HEK293 (cell line): ENCODE data around the gene FES.

Experiments
- CTCF ChIA-PET: fragments of 350-600 bp; formaldehyde crosslinking; extraction: SDS; loops from one replicate; lab custom pipeline; 2021; ENCODE audit warnings: antibody characterized with exemption; lab: Yijun Ruan, JAX
- POLR2A ChIA-PET: fragments of 300-600 bp; formaldehyde crosslinking; extraction: SDS; loops from one replicate; lab custom pipeline; 2020; ENCODE audit warnings: antibody characterized with exemption, inconsistent platforms; lab: Yijun Ruan, JAX
- H3K27ac ChIP-seq: fragments of 200-500 bp; sonication (Bioruptor generic); 2 replicates; pipeline ENCODE4 v1.5.1; 2014; ENCODE audit warnings: low read depth, low read length, control low read depth, inconsistent platforms; ENCODE audit errors: extremely low read depth
- H3K36me3 ChIP-seq, 2 experiments: fragments of 200-500 bp in 1 of 2; sonication (Bioruptor generic) in 1 of 2; 1 replicate in 1 of 2; 2 replicates in 1 of 2; pipeline ENCODE4 v1.5.1; 2014 to 2017; ENCODE audit warnings: inconsistent platforms in 2 of 2, low read length in 2 of 2; ENCODE audit not compliant: control insufficient read depth in 2 of 2, insufficient read depth in 1 of 2
- H3K4me1 ChIP-seq: fragments of 200-500 bp; sonication (Bioruptor generic); 2 replicates; pipeline ENCODE4 v1.5.1; 2014; ENCODE audit warnings: mild to moderate bottlenecking, low read length, inconsistent platforms; ENCODE audit not compliant: control insufficient read depth, insufficient read depth
- H3K4me3 ChIP-seq: 2 replicates; pipeline ENCODE4 v1.5.1; 2011; ENCODE audit warnings: low read depth, mild to moderate bottlenecking, control low read depth, low read length, moderate library complexity
- H3K9me3 ChIP-seq: fragments of 200-500 bp; sonication (Bioruptor generic); 2 replicates; pipeline ENCODE4 v1.5.1; 2014; ENCODE audit warnings: low read depth, low read length, inconsistent platforms; ENCODE audit not compliant: control insufficient read depth, insufficient read depth
- BCL11B ChIP-seq: fragments of 450-650 bp; formaldehyde crosslinking; IDR thresholded peaks from 2 replicates; pipeline ENCODE4 v1.5.1; 2016; ENCODE audit warnings: low read depth, missing biosample characterization, missing genetic modification characterization
- FEZF1 ChIP-seq: fragments of 450-650 bp; formaldehyde crosslinking; IDR thresholded peaks from 2 replicates; pipeline ENCODE4 v1.5.1; 2016; ENCODE audit warnings: missing biosample characterization, missing genetic modification characterization
- IKZF3 ChIP-seq: fragments of 450-650 bp; IDR thresholded peaks from 2 replicates; pipeline ENCODE4 v1.5.0; 2018; ENCODE audit warnings: missing biosample characterization, mild to moderate bottlenecking, missing genetic modification characterization, moderate library complexity
- KLF10 ChIP-seq: fragments of 450-650 bp; IDR thresholded peaks from 2 replicates; pipeline ENCODE4 v1.5.1; 2018; ENCODE audit warnings: missing biosample characterization, mild to moderate bottlenecking, missing genetic modification characterization
- KLF8 ChIP-seq: fragments of 450-650 bp; formaldehyde crosslinking; IDR thresholded peaks from 2 replicates; pipeline ENCODE4 v1.5.1; 2016; ENCODE audit warnings: missing biosample characterization, missing genetic modification characterization
- MZF1 ChIP-seq: fragments of 450-650 bp; formaldehyde crosslinking; IDR thresholded peaks from 2 replicates; pipeline ENCODE4 v1.5.1; 2017; ENCODE audit warnings: missing biosample characterization, missing genetic modification characterization, borderline replicate concordance
- PRDM1 ChIP-seq: fragments of 450-650 bp; formaldehyde crosslinking; IDR thresholded peaks from 2 replicates; pipeline ENCODE4; 2016; ENCODE audit warnings: missing biosample characterization, missing genetic modification characterization
- PRDM6 ChIP-seq: fragments of 450-650 bp; formaldehyde crosslinking; IDR thresholded peaks from 2 replicates; pipeline ENCODE4 v1.5.1; 2017; ENCODE audit warnings: missing biosample characterization, missing genetic modification characterization
- REPIN1 ChIP-seq: fragments of 450-650 bp; formaldehyde crosslinking; IDR thresholded peaks from 2 replicates; pipeline ENCODE4 v1.5.1; 2017; ENCODE audit warnings: missing biosample characterization, missing genetic modification characterization, low read depth
- SP7 ChIP-seq: fragments of 450-650 bp; formaldehyde crosslinking; IDR thresholded peaks from 2 replicates; pipeline ENCODE4 v1.5.1; 2016; ENCODE audit warnings: missing biosample characterization, missing genetic modification characterization
- ZBTB1 ChIP-seq: fragments of 450-650 bp; formaldehyde crosslinking; IDR thresholded peaks from 2 replicates; pipeline ENCODE4 v1.5.1; 2016; ENCODE audit warnings: missing biosample characterization, missing genetic modification characterization
- ZFP41 ChIP-seq: fragments of 450-650 bp; formaldehyde crosslinking; IDR thresholded peaks from 2 replicates; pipeline ENCODE4 v1.5.1; 2016; ENCODE audit warnings: missing biosample characterization, missing genetic modification characterization, borderline replicate concordance
- ZNF2 ChIP-seq: fragments of 450-650 bp; formaldehyde crosslinking; IDR thresholded peaks from 2 replicates; pipeline ENCODE4 v1.5.1; 2016; ENCODE audit warnings: missing biosample characterization, missing genetic modification characterization
- ZNF23 ChIP-seq: fragments of 450-650 bp; formaldehyde crosslinking; IDR thresholded peaks from 2 replicates; pipeline ENCODE4 v1.5.1; 2016; ENCODE audit warnings: missing biosample characterization, missing genetic modification characterization, borderline replicate concordance
- ZNF335 ChIP-seq: fragments of 450-650 bp; formaldehyde crosslinking; conservative IDR thresholded peaks from 2 replicates; pipeline ENCODE4 v1.5.1; 2016; ENCODE audit warnings: missing biosample characterization, missing genetic modification characterization
- ZNF449 ChIP-seq: fragments of 450-650 bp; formaldehyde crosslinking; IDR thresholded peaks from 2 replicates; pipeline ENCODE4 v1.5.1; 2017; ENCODE audit warnings: missing biosample characterization, mild to moderate bottlenecking, missing genetic modification characterization, moderate library complexity
- ZNF48 ChIP-seq: fragments of 450-650 bp; formaldehyde crosslinking; IDR thresholded peaks from 2 replicates; pipeline ENCODE4 v1.5.1; 2016; ENCODE audit warnings: missing biosample characterization, missing genetic modification characterization
- ZNF488 ChIP-seq: fragments of 450-650 bp; formaldehyde crosslinking; IDR thresholded peaks from 2 replicates; pipeline ENCODE4 v1.5.1; 2016; ENCODE audit warnings: missing biosample characterization, missing genetic modification characterization
- ZNF521 ChIP-seq: fragments of 450-650 bp; formaldehyde crosslinking; IDR thresholded peaks from 2 replicates; pipeline ENCODE4 v1.5.1; 2017; ENCODE audit warnings: missing biosample characterization, mild to moderate bottlenecking, missing genetic modification characterization
- ZNF558 ChIP-seq: fragments of 450-650 bp; formaldehyde crosslinking; IDR thresholded peaks from 2 replicates; pipeline ENCODE4 v1.5.1; 2016; ENCODE audit warnings: missing biosample characterization, missing genetic modification characterization
- ZNF600 ChIP-seq: fragments of 450-650 bp; formaldehyde crosslinking; IDR thresholded peaks from 2 replicates; pipeline ENCODE4 v1.5.1; 2016; ENCODE audit warnings: missing biosample characterization, missing genetic modification characterization
- ZNF629 ChIP-seq: fragments of 450-650 bp; formaldehyde crosslinking; IDR thresholded peaks from 2 replicates; pipeline ENCODE4 v1.5.1; 2017; ENCODE audit warnings: missing biosample characterization, missing genetic modification characterization
- TF ChIP-seq, protein P1 (sequence below): fragments of 450-650 bp; formaldehyde crosslinking; IDR thresholded peaks from 2 replicates; pipeline ENCODE4 v1.5.0; 2017; ENCODE audit warnings: missing biosample characterization, missing genetic modification characterization, borderline replicate concordance
- TF ChIP-seq, protein P2 (sequence below): fragments of 450-650 bp; formaldehyde crosslinking; IDR thresholded peaks from 2 replicates; pipeline ENCODE4 v1.5.1; 2016; ENCODE audit warnings: missing biosample characterization, missing genetic modification characterization

Gene FES

GRCh38 chr15:90860450-90860849 lies 23.9 kb upstream of the FES start (continued):
- TF ChIP-seq, protein P1, sequence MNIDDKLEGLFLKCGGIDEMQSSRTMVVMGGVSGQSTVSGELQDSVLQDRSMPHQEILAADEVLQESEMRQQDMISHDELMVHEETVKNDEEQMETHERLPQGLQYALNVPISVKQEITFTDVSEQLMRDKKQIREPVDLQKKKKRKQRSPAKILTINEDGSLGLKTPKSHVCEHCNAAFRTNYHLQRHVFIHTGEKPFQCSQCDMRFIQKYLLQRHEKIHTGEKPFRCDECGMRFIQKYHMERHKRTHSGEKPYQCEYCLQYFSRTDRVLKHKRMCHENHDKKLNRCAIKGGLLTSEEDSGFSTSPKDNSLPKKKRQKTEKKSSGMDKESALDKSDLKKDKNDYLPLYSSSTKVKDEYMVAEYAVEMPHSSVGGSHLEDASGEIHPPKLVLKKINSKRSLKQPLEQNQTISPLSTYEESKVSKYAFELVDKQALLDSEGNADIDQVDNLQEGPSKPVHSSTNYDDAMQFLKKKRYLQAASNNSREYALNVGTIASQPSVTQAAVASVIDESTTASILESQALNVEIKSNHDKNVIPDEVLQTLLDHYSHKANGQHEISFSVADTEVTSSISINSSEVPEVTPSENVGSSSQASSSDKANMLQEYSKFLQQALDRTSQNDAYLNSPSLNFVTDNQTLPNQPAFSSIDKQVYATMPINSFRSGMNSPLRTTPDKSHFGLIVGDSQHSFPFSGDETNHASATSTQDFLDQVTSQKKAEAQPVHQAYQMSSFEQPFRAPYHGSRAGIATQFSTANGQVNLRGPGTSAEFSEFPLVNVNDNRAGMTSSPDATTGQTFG, result no peak
- TF ChIP-seq ZNF48 (tag by site-specific recombination) (no peak), REPIN1 (no peak), ZNF335 (no peak), PRDM1 (tag by site-specific recombination) (no peak), BCL11B (tag by site-specific recombination) (no peak), ZNF449 (tag by site-specific recombination) (no peak), ZNF521 (tag by site-specific recombination) (no peak)

DNA sequence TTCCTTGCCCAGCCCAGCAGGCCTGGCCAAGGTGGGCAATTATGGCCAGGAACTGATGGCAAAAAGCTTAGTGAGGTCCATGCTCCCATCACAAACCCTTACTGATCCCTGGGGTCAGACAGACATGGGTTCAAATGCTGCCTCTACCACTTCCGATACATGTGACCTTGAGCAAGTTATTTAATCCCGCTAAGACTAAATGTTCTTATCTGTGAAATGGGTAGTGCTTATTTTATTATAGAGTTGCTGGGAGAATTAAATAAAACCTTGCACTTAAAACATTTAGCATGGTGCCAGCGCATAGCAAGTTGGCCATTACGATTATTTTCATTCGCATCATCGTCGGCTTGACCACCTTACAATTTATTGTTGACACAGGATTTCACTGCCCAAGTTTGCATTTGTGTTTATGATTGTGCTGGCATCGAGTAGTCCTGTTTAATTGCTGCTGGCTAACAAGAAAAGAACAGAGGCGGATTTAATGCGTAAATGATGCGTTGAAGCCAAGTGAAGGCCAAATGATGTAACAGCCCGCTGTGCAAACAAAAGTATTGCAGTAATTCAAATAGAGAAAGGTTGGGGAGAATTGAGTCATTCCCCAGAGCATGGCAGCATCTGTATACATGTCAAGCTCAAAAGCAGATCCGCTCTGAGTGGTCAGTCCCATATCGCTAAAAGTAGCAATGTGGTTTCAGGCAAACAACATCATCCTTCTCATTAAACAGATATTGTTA lies 23.2 kb upstream of the FES start:
- ChIA-PET CTCF (interaction anchor here (0.7 kb wide), 1 partner anchor 273 kb away, joined by 3 read pairs; no protein-coding TSS in a partner anchor), POLR2A (no interaction called here)
- no peak overlapping the region for H3K27ac ChIP-seq
- H3K9me3 ChIP-seq, result no peaks in the 10 kb centered on the region
- no peaks in the 10 kb centered on the region for H3K36me3 ChIP-seq
- peaks cover 13% of the 10 kb centered on the region for H3K4me1 ChIP-seq
- no peak overlapping the region for H3K4me3 ChIP-seq
- TF ChIP-seq KLF10 (0 out of 2 replicates have a peak, but pooled peaks have one; percentile 39), ZNF558 (tag by site-specific recombination) (peak; percentile 75; the same call in 1 of the 2 replicates), ZNF600 (tag by site-specific recombination) (peak; percentile 90), ZNF629 (peak; percentile 95), SP7 (tag by site-specific recombination) (peak; percentile 86), ZNF488 (tag by site-specific recombination) (no peak), ZBTB1 (tag by site-specific recombination) (peak; percentile 81; the same call in 1 of the 2 replicates), IKZF3 (tag by site-specific recombination) (no peak; the same call in 1 of the 2 replicates), PRDM6 (tag by site-specific recombination) (peak; percentile 80), ZNF2 (tag by site-specific recombination) (peak; percentile 80), FEZF1 (tag by site-specific recombination) (peak; percentile 91), ZFP41 (tag by site-specific recombination) (no peak), MZF1 (tag by site-specific recombination) (no peak; the same call in 1 of the 2 replicates), ZNF23 (no peak), KLF8 (tag by site-specific recombination) (peak; percentile 35; the same call in 1 of the 2 replicates)
- TF ChIP-seq, protein P1, result no peak
- TF ChIP-seq, protein P2, sequence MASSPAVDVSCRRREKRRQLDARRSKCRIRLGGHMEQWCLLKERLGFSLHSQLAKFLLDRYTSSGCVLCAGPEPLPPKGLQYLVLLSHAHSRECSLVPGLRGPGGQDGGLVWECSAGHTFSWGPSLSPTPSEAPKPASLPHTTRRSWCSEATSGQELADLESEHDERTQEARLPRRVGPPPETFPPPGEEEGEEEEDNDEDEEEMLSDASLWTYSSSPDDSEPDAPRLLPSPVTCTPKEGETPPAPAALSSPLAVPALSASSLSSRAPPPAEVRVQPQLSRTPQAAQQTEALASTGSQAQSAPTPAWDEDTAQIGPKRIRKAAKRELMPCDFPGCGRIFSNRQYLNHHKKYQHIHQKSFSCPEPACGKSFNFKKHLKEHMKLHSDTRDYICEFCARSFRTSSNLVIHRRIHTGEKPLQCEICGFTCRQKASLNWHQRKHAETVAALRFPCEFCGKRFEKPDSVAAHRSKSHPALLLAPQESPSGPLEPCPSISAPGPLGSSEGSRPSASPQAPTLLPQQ (tag by site-specific recombination), result peak; percentile 74
